ENCODE results near the gene HTR7. TPM values are rescaled to one million over a fixed set of nuclear protein-coding genes. Genes with fewer than 3 reads are reported as not detected.

HTR7 gene
- total RNA-seq, 1 donor: 0.86 TPM

- no peak for DNase-seq (ENCODE audit: low read depth)
- no peak overlapping the region for H3K4me3 ChIP-seq (ENCODE audit: low read depth, low read length)
- no peak for TF ChIP-seq CTCF (IDR thresholded peaks at IDR 0.05; ENCODE audit: insufficient read depth, low read depth, low read length)
Observed at GRCh38 chr10:90709727-90710126, 148.1 kb downstream of the HTR7 start.

GRCh38 chr10:90707657-90708056 is 150.2 kb downstream of the HTR7 start:
- no peak overlapping the region for H3K4me3 ChIP-seq (ENCODE audit: low read depth, low read length)
- DNase-seq (ENCODE audit: low read depth): no peak
- no peak for TF ChIP-seq CTCF (IDR thresholded peaks at IDR 0.05; ENCODE audit: insufficient read depth, low read depth, low read length)

GRCh38 chr10:90701428-90701827 is 156.4 kb downstream of the HTR7 start:
- H3K4me3 ChIP-seq (ENCODE audit: low read depth, low read length): no peak overlapping the region
- TF ChIP-seq CTCF (IDR thresholded peaks at IDR 0.05; ENCODE audit: insufficient read depth, low read depth, low read length): no peak
- DNase-seq (ENCODE audit: low read depth): no peak

- no peak for DNase-seq (ENCODE audit: low read depth)
- TF ChIP-seq CTCF (IDR thresholded peaks at IDR 0.05; ENCODE audit: insufficient read depth, low read depth, low read length): no peak
- H3K4me3 ChIP-seq (ENCODE audit: low read depth, low read length): no peak overlapping the region
Observed at GRCh38 chr10:90695915-90696676, 161.7 kb downstream of the HTR7 start.

Small RNA genes within 50 kb of the gene (small RNA-seq; reads per million reads assigned to genes)
- gene RF00019: not detected

Other genes with a start within 250 kb of the HTR7 start
- gene RPP30, start 13.9 kb upstream of the HTR7 start, total RNA-seq: 39.3 and 53.5 TPM in 2 replicates
- gene ANKRD1, start 63.0 kb upstream of the HTR7 start, total RNA-seq: 13.5 and 16.4 TPM in 2 replicates